ENCODE measurements around the gene HELB.

GRCh38 chr12:66297080-66297479, 5.2 kb upstream of the HELB start:
- no peak for TF ChIP-seq CTCF (IDR thresholded peaks at IDR 0.05)
- no peak for TF ChIP-seq POLR2A (IDR thresholded peaks at IDR 0.05)

Measured in right lobe of liver (tissue), 4 donors.